Ishikawa (cell line): ENCODE results near the gene ESRRG.

ENCODE experiments used
- CEBPB ChIP-seq: IDR thresholded peaks from 2 replicates; pipeline ENCODE4 v1.6.1; 2012
- CREB1 ChIP-seq: IDR thresholded peaks from 2 replicates; pipeline ENCODE4 v1.6.1; 2012; ENCODE audit warnings: low read depth
- EGR1 ChIP-seq: IDR thresholded peaks from 2 replicates; pipeline ENCODE4 v1.6.1; 2012
- EP300 ChIP-seq: IDR thresholded peaks from 2 replicates; pipeline ENCODE4 v1.6.1; 2012; ENCODE audit warnings: borderline replicate concordance
- FOXM1 ChIP-seq: IDR thresholded peaks from 2 replicates; pipeline ENCODE4 v1.6.1; 2012; ENCODE audit warnings: low read depth, borderline replicate concordance
- NFIC ChIP-seq: IDR thresholded peaks from 2 replicates; pipeline ENCODE4 v1.6.1; 2012
- RAD21 ChIP-seq: IDR thresholded peaks from 2 replicates; pipeline ENCODE4 v1.6.1; 2012; ENCODE audit warnings: low read depth
- REST ChIP-seq: IDR thresholded peaks from 2 replicates; pipeline ENCODE4 v1.6.1; 2012; ENCODE audit warnings: low read depth, mild to moderate bottlenecking
- TAF1 ChIP-seq: IDR thresholded peaks from 2 replicates; pipeline ENCODE4 v1.6.1; 2012; ENCODE audit warnings: low read depth, mild to moderate bottlenecking
- TCF12 ChIP-seq: IDR thresholded peaks from 2 replicates; pipeline ENCODE4 v1.6.1; 2012; ENCODE audit warnings: low read depth
- TEAD4 ChIP-seq: IDR thresholded peaks from 2 replicates; pipeline ENCODE4 v1.6.1; 2012
- YY1 ChIP-seq: IDR thresholded peaks from 2 replicates; pipeline ENCODE4 v1.6.1; 2012; ENCODE audit warnings: low read depth
- ZBTB7A ChIP-seq: IDR thresholded peaks from 2 replicates; pipeline ENCODE4 v1.6.1; 2012; ENCODE audit warnings: low read depth
- TF ChIP-seq, protein P1 (sequence below): IDR thresholded peaks from 2 replicates; pipeline ENCODE4 v1.6.1; 2012
- TF ChIP-seq, protein P2 (sequence below): IDR thresholded peaks from 2 replicates; pipeline ENCODE4 v1.6.1; 2012

The ESRRG gene

DNA sequence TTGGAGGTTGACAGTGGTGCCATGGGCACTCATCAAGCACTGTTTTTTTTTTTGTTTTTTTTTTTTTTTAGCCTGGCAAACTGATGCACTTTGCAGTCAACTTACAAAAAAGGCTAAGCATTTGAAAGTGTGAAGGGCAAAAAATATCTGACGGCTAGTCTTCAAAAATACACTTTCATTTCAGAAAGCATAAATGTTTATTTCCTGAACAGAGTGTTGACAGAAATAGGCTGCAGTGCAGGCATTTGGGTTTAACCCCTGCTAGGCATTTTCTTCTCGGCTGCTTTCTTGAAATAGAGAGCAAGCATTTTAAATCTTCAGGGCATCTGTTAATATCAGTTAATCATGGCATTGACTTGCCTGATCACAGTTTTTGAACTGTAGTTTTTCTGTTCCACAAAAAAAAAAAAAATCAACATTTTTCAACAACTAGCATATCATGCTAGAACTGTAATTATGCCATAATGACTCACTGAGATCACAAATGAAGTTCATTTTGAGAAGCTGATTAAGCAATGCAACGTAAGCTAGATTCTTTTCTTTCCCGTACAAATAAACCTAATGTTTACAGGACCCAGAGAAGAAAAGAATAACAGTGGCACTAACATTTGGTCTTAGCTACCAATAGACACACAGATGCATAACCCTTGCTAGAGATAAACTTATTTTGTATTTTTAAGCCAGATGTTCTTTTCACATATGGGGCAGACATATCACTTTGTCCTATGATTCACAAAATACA lies 199.6 kb downstream of the ESRRG start:
- TF ChIP-seq RAD21 (no peak), EGR1 (no peak), NFIC (no peak), TEAD4 (no peak), TAF1 (no peak), EP300 (no peak), CREB1 (no peak), FOXM1 (no peak), YY1 (no peak), REST (no peak), TCF12 (no peak), CEBPB (no peak), ZBTB7A (no peak)
- TF ChIP-seq, protein P1, sequence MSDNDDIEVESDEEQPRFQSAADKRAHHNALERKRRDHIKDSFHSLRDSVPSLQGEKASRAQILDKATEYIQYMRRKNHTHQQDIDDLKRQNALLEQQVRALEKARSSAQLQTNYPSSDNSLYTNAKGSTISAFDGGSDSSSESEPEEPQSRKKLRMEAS: no peak
- TF ChIP-seq, protein P2, sequence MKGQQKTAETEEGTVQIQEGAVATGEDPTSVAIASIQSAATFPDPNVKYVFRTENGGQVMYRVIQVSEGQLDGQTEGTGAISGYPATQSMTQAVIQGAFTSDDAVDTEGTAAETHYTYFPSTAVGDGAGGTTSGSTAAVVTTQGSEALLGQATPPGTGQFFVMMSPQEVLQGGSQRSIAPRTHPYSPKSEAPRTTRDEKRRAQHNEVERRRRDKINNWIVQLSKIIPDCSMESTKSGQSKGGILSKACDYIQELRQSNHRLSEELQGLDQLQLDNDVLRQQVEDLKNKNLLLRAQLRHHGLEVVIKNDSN: no peak

GRCh38 chr1:216523043-216523442 lies 200.2 kb downstream of the ESRRG start:
- TF ChIP-seq TAF1 (no peak), CREB1 (no peak), TCF12 (no peak), REST (no peak), TEAD4 (no peak), FOXM1 (no peak), YY1 (no peak), RAD21 (no peak)
- TF ChIP-seq, protein P2: no peak
- TF ChIP-seq, protein P1: no peak

DNA sequence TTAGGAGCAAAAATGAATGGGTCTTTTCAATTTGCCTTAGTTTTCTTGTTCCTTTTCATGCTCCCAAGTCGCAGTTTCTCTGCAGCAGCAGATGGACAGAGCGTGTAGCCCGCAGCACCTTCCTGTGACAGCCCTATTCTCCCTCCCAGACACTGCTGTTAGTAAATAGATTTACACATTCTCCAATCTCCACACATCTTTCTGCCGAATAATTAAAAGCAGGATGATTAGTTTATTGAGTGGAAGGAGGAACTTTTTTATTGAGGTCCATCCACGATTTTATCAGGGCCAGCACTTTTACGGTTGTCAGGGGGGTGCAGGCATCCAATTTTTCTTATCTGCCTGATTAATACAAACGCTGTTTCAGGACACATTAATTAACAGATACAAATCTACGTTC lies 201.8 kb downstream of the ESRRG start:
- TF ChIP-seq YY1: no peak
- no peak for TF ChIP-seq EGR1
- TF ChIP-seq, protein P1: no peak
- TF ChIP-seq CREB1: no peak
- no peak for TF ChIP-seq TCF12
- no peak for TF ChIP-seq CEBPB
- no peak for TF ChIP-seq REST
- no peak for TF ChIP-seq TAF1
- TF ChIP-seq FOXM1: no peak
- no peak for TF ChIP-seq ZBTB7A
- no peak for TF ChIP-seq RAD21
- no peak for TF ChIP-seq EP300
- TF ChIP-seq, protein P2: no peak
- no peak for TF ChIP-seq TEAD4
- TF ChIP-seq NFIC: no peak
